ENCODE measurements around the gene S100A3. TPM values are rescaled to one million over a fixed set of nuclear protein-coding genes. Genes with fewer than 3 reads are reported as not detected.
"Not testable (repeated sequence)": the region's sequence is repeated elsewhere in the genome, so short reads cannot be mapped to it uniquely, and the experiment has no call there.

Gene S100A3
- total and polyA plus RNA-seq, 3 experiments from 2014 or later: not detected

DNA sequence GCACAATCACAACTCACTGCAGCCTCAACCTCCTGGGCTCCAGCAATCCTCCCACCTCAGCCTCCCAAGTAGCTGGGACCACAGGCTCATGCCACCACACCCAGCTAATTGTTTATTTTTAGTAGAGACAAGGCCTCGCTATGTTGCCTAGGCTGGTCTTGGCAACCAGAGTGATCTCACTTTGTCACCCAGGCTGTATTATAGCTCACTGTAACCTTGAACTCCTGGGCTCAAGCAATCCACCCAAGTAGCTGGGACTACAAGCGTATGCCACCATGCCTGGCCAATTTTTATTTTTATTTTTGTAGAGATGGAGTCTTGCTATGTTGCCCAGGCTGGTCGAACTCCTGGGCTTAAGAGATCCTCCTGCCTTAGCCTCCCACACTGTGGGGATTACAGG, 13.0 kb upstream of the S100A3 start:
- CTCF ChIA-PET: interaction anchor here (0.9 to 6.6 kb wide), 4 partner anchors 9 to 51 kb away, joined by 3 to 35 read pairs (median 6); no protein-coding TSS in a partner anchor
- H3K9me3 Mint-ChIP-seq; H3K4me3 ChIP-seq (ENCODE audit: low read length); H3K27ac Mint-ChIP-seq; H3K27me3 ChIP-seq (ENCODE audit: insufficient read depth, low read length, poor library complexity, severe bottlenecking); DNase-seq; H3K27ac ChIP-seq (ENCODE audit: low read depth, low read length); H3K27me3 Mint-ChIP-seq; H3K9me3 ChIP-seq (ENCODE audit: low read length); H3K36me3 ChIP-seq (ENCODE audit: insufficient read depth, low read length); H3K4me3 Mint-ChIP-seq; H3K36me3 Mint-ChIP-seq: not testable (repeated sequence)
- peaks cover 13 to 19% (median 15%) of the 10 kb centered on the region in 3 donors for H3K4me1 Mint-ChIP-seq
- peaks cover 18% of the 10 kb centered on the region for H3K4me1 ChIP-seq (ENCODE audit: insufficient read depth, low read length)
- POLR2A ChIA-PET: interaction anchor here (1.2 kb wide), 1 partner anchor 16 kb away, joined by 3 read pairs; the partner anchor contains the start of gene S100A4

DNA sequence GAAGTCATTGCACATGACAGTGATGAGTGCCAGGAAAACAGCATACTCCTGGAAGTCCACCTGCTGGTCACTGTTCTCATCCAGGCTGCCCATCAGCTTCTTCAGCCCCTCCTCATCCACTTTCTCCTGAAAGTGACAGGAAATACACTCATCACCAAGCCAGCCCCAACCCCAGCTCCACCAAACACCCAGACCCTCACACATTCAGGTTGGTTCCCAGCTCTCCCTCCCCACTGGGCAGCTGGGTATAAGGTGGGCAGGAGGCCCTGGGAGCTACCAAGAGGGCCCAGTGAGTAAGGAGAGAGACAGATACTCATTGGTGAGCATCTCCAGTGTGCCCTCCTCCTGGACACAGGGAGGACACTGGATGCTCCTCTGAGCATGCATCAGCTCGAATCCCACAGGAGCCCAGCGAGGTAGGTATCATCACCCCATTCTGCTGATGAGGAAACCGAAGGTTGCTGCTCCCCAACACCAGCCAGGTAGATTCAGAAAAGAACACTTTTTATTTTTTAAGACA, 12.5 kb upstream of the S100A3 start:
- Histone ChIP-seq H3K4me3 (ENCODE audit: low read length) (no peak overlapping the region), H3K9me3 (ENCODE audit: low read length) (no peaks in the 10 kb centered on the region), H3K27ac (ENCODE audit: low read depth, low read length) (no peak overlapping the region), H3K27me3 (ENCODE audit: insufficient read depth, low read length, poor library complexity, severe bottlenecking) (no peaks in the 10 kb centered on the region), H3K36me3 (ENCODE audit: insufficient read depth, low read length) (no peaks in the 10 kb centered on the region), H3K4me1 (ENCODE audit: insufficient read depth, low read length) (peaks cover 13% of the 10 kb centered on the region)
- peak overlapping the region in 1 of 8 donors; percentile 81 for H3K27ac Mint-ChIP-seq
- no peak overlapping the region for H3K4me3 Mint-ChIP-seq
- peaks cover 8 to 14% (median 10%) of the 10 kb centered on the region in 3 donors for H3K4me1 Mint-ChIP-seq
- ChIA-PET CTCF (interaction anchor here (1.2 to 6.6 kb wide), 3 partner anchors 9 to 51 kb away, joined by 4 to 35 read pairs (median 8); no protein-coding TSS in a partner anchor), POLR2A (interaction anchor here (1.2 kb wide), 1 partner anchor 15 kb away, joined by 3 read pairs; the partner anchor contains the start of gene S100A4)
- no peaks in the 10 kb centered on the region for H3K9me3 Mint-ChIP-seq
- H3K27me3 Mint-ChIP-seq: no peaks in the 10 kb centered on the region
- H3K36me3 Mint-ChIP-seq: no peaks in the 10 kb centered on the region
- DNase-seq: no peak

DNA sequence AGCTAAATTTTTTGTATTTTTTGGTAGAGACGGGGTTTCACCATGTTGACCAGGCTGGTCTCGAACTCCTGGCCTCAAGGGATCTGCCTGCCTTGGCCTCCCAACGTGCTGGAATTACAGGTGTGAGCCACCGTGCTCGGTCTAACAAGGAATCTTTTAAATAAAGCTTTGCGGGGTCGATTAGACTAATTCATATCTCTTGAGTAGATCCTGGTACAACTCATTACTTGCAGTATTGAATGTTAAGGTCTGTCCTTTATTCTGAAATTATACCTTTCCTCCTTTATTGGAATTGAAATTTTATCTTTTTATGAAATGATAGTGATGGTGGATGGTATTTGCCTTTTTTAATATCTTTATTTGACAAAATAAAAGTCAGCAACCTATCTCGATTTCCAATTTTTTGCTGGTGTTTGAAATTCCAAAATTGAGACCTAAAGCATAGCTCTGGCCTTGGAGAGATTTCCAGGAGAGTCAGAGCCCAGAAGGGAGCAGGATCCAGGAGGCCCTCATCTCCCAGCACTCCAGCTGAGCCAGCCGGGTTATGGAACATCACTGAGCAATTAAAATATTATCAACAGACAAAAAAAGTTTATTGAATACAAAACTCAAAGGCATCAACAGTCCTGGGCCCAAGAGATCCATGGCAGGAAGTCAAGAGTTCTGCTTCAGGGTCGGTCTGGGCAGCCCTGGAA, 11.9 kb upstream of the S100A3 start:
- Mint-ChIP-seq H3K27ac (no peak overlapping the region), H3K4me3 (no peak overlapping the region), H3K9me3 (no peaks in the 10 kb centered on the region), H3K36me3 (no peaks in the 10 kb centered on the region), H3K4me1 (peaks cover 3 to 8% (median 4%) of the 10 kb centered on the region in 3 donors), H3K27me3 (no peaks in the 10 kb centered on the region)
- H3K4me3 ChIP-seq (ENCODE audit: low read length): no peak overlapping the region
- H3K9me3 ChIP-seq (ENCODE audit: low read length): no peaks in the 10 kb centered on the region
- DNase-seq: no peak
- ChIA-PET POLR2A (interaction anchor here (1.2 kb wide), 1 partner anchor 15 kb away, joined by 3 read pairs; the partner anchor contains the start of gene S100A4), CTCF (interaction anchor here (1.0 to 6.6 kb wide), 4 partner anchors 10 to 50 kb away, joined by 3 to 35 read pairs (median 6); no protein-coding TSS in a partner anchor)
- no peaks in the 10 kb centered on the region for H3K27me3 ChIP-seq (ENCODE audit: insufficient read depth, low read length, poor library complexity, severe bottlenecking)
- no peaks in the 10 kb centered on the region for H3K36me3 ChIP-seq (ENCODE audit: insufficient read depth, low read length)
- H3K4me1 ChIP-seq (ENCODE audit: insufficient read depth, low read length): peaks cover 7% of the 10 kb centered on the region
- no peak overlapping the region for H3K27ac ChIP-seq (ENCODE audit: low read depth, low read length)

DNA sequence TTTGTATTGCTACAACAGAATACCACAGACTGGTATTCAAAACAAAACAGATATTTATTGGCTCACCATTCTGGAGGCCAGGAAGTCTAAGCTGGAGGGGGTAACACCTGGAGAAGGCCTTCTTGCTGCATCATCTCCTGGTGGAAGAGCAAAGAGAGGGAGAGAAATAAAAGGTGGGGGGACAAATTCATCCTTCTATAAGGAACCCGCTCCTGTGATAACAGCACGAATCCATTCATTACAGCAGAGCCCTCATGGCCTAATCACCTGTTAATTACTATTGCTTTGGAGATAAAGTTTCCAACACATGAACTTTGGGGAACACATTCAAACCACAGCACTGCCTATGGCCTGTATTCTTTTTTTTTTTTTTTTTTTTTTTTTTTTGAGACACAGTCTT, 11.2 kb upstream of the S100A3 start:
- no peaks in the 10 kb centered on the region for H3K27me3 Mint-ChIP-seq
- no peaks in the 10 kb centered on the region for H3K36me3 ChIP-seq (ENCODE audit: insufficient read depth, low read length)
- peaks cover under 1% of the 10 kb centered on the region for H3K4me1 ChIP-seq (ENCODE audit: insufficient read depth, low read length)
- no peak for DNase-seq
- H3K27ac Mint-ChIP-seq: peak overlapping the region in 4 of 8 donors; percentile 13 to 78 (median 42)
- H3K4me3 Mint-ChIP-seq: no peak overlapping the region
- H3K27ac ChIP-seq (ENCODE audit: low read depth, low read length): no peak overlapping the region
- H3K36me3 Mint-ChIP-seq: no peaks in the 10 kb centered on the region
- H3K4me3 ChIP-seq (ENCODE audit: low read length): no peak overlapping the region
- H3K4me1 Mint-ChIP-seq: peaks cover 0 to 1% (median 0%) of the 10 kb centered on the region in 3 donors
- H3K9me3 Mint-ChIP-seq: no peaks in the 10 kb centered on the region
- CTCF ChIA-PET: interaction anchor here (1.0 to 6.6 kb wide), 4 partner anchors 8 to 49 kb away, joined by 3 to 35 read pairs (median 6); no protein-coding TSS in a partner anchor
- no peaks in the 10 kb centered on the region for H3K9me3 ChIP-seq (ENCODE audit: low read length)
- POLR2A ChIA-PET: no interaction called here
- no peaks in the 10 kb centered on the region for H3K27me3 ChIP-seq (ENCODE audit: insufficient read depth, low read length, poor library complexity, severe bottlenecking)

DNA sequence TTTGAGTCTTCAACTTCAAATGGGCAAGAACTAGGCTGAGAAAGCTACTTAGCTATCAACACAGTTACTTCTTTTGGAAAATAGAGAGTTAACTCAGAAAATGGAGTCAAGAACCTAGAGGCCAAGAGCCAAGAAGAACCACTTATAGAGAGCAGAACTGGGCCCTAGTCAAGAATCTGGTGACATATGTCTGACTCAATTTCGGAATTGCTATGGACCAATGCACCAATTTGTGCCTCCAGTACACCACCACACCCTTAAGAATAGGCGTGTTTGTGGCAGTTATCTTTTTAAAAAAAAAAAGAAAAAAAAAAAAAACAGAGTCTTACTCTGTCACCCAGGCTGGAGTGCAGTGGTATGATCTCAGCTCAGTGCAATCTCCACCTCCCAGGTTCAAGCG, 8.8 kb upstream of the S100A3 start:
- H3K36me3 ChIP-seq (ENCODE audit: insufficient read depth, low read length): no peaks in the 10 kb centered on the region
- H3K4me3 ChIP-seq (ENCODE audit: low read length): no peak overlapping the region
- Mint-ChIP-seq H3K9me3 (no peaks in the 10 kb centered on the region), H3K4me3 (no peak overlapping the region), H3K4me1 (no peaks in the 10 kb centered on the region), H3K36me3 (no peaks in the 10 kb centered on the region), H3K27me3 (no peaks in the 10 kb centered on the region), H3K27ac (no peak overlapping the region)
- no peaks in the 10 kb centered on the region for H3K4me1 ChIP-seq (ENCODE audit: insufficient read depth, low read length)
- DNase-seq: no peak
- H3K27ac ChIP-seq (ENCODE audit: low read depth, low read length): no peak overlapping the region
- ChIA-PET CTCF (interaction anchor here (1.2 to 1.7 kb wide), 3 partner anchors 11 to 47 kb away, joined by 3 to 5 read pairs (median 4); no protein-coding TSS in a partner anchor), POLR2A (no interaction called here)
- no peaks in the 10 kb centered on the region for H3K9me3 ChIP-seq (ENCODE audit: low read length)
- no peaks in the 10 kb centered on the region for H3K27me3 ChIP-seq (ENCODE audit: insufficient read depth, low read length, poor library complexity, severe bottlenecking)

DNA sequence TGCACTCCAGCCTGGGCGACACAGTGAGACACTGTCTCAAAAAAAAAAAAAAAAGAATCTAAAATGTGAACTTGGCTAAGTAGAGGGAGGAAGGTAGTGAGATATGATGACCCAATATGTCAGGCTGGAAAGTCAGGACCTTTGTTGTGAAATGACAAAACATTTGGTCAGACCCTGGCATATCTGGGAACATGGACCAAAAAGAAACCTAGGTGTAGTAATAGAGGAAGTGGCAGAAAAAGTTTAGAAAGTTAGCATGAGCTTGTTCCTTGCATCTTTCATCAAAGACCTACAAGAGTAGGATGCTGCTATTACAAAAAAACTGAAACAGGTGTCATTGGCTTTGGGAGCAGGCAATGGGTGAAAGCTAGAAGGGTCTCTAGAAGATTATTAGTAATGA, 7.3 kb upstream of the S100A3 start:
- no peak for DNase-seq
- CTCF ChIA-PET: interaction anchor here (1.5 to 1.7 kb wide), 2 partner anchors 12 to 46 kb away, joined by 3 to 5 read pairs; no protein-coding TSS in a partner anchor
- POLR2A ChIA-PET: no interaction called here

DNA sequence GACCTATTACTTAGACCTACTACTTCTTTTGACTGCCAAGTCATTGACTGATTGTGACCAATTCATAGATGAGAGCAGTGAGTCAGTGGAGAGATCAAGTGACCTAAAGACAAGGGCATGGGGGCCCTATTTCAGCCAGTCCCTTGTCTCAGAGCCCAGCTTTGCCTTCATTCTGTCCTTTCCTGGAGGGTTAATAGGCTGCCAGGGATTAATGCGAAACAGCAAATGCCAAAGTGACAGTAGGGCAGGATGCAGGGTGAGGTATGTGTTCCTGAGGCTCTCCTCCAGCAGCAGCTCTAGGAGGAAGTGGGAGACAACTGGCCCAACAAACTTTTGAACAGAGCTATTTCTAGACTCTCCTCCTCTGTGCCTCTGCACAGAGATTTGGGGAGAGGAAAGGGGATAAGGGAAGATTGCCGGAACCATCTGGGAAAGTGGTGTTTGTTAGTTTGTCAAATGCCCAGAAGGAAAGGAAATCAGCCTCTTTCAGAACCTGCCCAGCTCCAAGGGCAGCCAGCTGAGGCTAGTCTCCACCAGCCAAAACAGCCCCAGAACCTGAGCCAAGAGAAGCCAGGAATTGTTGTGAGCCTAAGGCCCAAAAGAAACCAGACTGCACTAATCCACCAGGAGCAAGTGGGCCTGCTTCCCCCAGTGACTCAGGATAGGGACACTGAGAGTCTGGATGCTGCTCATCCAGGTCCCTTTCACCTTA, 4.9 kb upstream of the S100A3 start:
- Mint-ChIP-seq H3K4me1 (no peaks in the 10 kb centered on the region), H3K4me3 (no peak overlapping the region), H3K27me3 (no peaks in the 10 kb centered on the region), H3K9me3 (no peaks in the 10 kb centered on the region), H3K27ac (peak overlapping the region in 2 of 8 donors; percentile 5 to 17), H3K36me3 (no peaks in the 10 kb centered on the region)
- DNase-seq: no peak
- no peaks in the 10 kb centered on the region for H3K9me3 ChIP-seq (ENCODE audit: low read length)
- no peaks in the 10 kb centered on the region for H3K27me3 ChIP-seq (ENCODE audit: insufficient read depth, low read length, poor library complexity, severe bottlenecking)
- no peak overlapping the region for H3K4me3 ChIP-seq (ENCODE audit: low read length)
- POLR2A ChIA-PET: no interaction called here
- no peak overlapping the region for H3K27ac ChIP-seq (ENCODE audit: low read depth, low read length)
- H3K4me1 ChIP-seq (ENCODE audit: insufficient read depth, low read length): no peaks in the 10 kb centered on the region
- CTCF ChIA-PET: interaction anchor here (0.7 to 5.6 kb wide), 3 partner anchors 21 to 58 kb away, joined by 3 to 30 read pairs (median 5); no protein-coding TSS in a partner anchor
- H3K36me3 ChIP-seq (ENCODE audit: insufficient read depth, low read length): no peaks in the 10 kb centered on the region

More for the DNA sequence above, 7.3 kb upstream of the S100A3 start:
- Histone ChIP-seq H3K9me3 (ENCODE audit: low read length) (no peaks in the 10 kb centered on the region), H3K36me3 (ENCODE audit: insufficient read depth, low read length) (no peaks in the 10 kb centered on the region), H3K27ac (ENCODE audit: low read depth, low read length) (no peak overlapping the region), H3K4me3 (ENCODE audit: low read length) (no peak overlapping the region), H3K27me3 (ENCODE audit: insufficient read depth, low read length, poor library complexity, severe bottlenecking) (no peaks in the 10 kb centered on the region), H3K4me1 (ENCODE audit: insufficient read depth, low read length) (no peaks in the 10 kb centered on the region)
- Mint-ChIP-seq H3K27me3 (no peaks in the 10 kb centered on the region), H3K4me1 (no peaks in the 10 kb centered on the region), H3K4me3 (peak overlapping the region in 1 of 7 donors; percentile 56), H3K9me3 (no peaks in the 10 kb centered on the region), H3K27ac (no peak overlapping the region), H3K36me3 (no peaks in the 10 kb centered on the region)

Measured in CD8-positive, alpha-beta memory T cell (primary cell).